Measurements from ENCODE around the gene CD274. TPM values are rescaled to one million over a fixed set of nuclear protein-coding genes. Genes with fewer than 3 reads are reported as not detected.

CD274 gene
- total and polyA plus RNA-seq, 10 of the 15 experiments (the other 5 are each of a cell fraction or from before 2014, with no cell fraction given): 9.4 to 128 (median 24.6) TPM

- TF ChIP-seq CUX1 (IDR thresholded peaks at IDR 0.05; ENCODE audit: insufficient replicate concordance, low read depth, low read length) (no peak), ZNF687 (IDR thresholded peaks at IDR 0.05) (peak; percentile 81), POLR2AphosphoS5 (IDR thresholded peaks at IDR 0.05; ENCODE audit: low read length) (peak; percentile 97), MXI1 (IDR thresholded peaks at IDR 0.05; ENCODE audit: low read depth, low read length) (peak; percentile 70), SMAD1 (IDR thresholded peaks at IDR 0.05; ENCODE audit: low read depth, partially characterized antibody) (no peak), E2F4 (IDR thresholded peaks at IDR 0.05; ENCODE audit: low read depth, low read length) (no peak), BCL3 (IDR thresholded peaks at IDR 0.05; ENCODE audit: borderline replicate concordance, insufficient read depth, low read depth, low read length, poor library complexity, severe bottlenecking) (peak; percentile 91), CBX5 (IDR thresholded peaks at IDR 0.05; ENCODE audit: low read depth) (0 out of 2 replicates have a peak, but pooled peaks have one; percentile 9), ASH2L (IDR thresholded peaks at IDR 0.05; ENCODE audit: borderline replicate concordance, low read depth) (peak; percentile 96), MTA2 (IDR thresholded peaks at IDR 0.05; ENCODE audit: low read depth) (no peak), CREM (IDR thresholded peaks at IDR 0.05; ENCODE audit: low read depth) (0 out of 2 replicates have a peak, but pooled peaks have one; percentile 24), ZNF622 (IDR thresholded peaks at IDR 0.05) (no peak), CBX3 (IDR thresholded peaks at IDR 0.05; ENCODE audit: borderline replicate concordance, low read depth) (no peak), IKZF1 (conservative IDR thresholded peaks at IDR 0.05) (peak; percentile 97), NBN (IDR thresholded peaks at IDR 0.05) (peak; percentile 82), CHD1 (IDR thresholded peaks at IDR 0.05; ENCODE audit: low read depth, low read length) (0 out of 2 replicates have a peak, but pooled peaks have one; percentile 45), NRF1 (conservative IDR thresholded peaks at IDR 0.05; ENCODE audit: low read depth, low read length) (peak; percentile 54), SIX5 (IDR thresholded peaks at IDR 0.05; ENCODE audit: low read depth, low read length, severe bottlenecking) (no peak)
These were observed at the start of gene CD274 (continued) for GRCh38 chr9:5450359-5451091.

All from GM12878 (cell line).